SKM-1 (cell line): ENCODE measurements around the gene SLC16A7.
"Not testable (repeated sequence)": the region's sequence is repeated elsewhere in the genome, so short reads cannot be mapped to it uniquely, and the experiment has no call there.

Experiments used
- DNase-seq: peaks from one replicate; lab custom pipeline; 2025; ENCODE audit not compliant: unreplicated experiment; lab: John Stamatoyannopoulos, UW

SLC16A7 gene

GRCh38 chr12:59734371-59734770, 138.5 kb downstream of the SLC16A7 start:
- no peak for DNase-seq

GRCh38 chr12:59735231-59735630, 139.4 kb downstream of the SLC16A7 start:
- no peak for DNase-seq

DNA sequence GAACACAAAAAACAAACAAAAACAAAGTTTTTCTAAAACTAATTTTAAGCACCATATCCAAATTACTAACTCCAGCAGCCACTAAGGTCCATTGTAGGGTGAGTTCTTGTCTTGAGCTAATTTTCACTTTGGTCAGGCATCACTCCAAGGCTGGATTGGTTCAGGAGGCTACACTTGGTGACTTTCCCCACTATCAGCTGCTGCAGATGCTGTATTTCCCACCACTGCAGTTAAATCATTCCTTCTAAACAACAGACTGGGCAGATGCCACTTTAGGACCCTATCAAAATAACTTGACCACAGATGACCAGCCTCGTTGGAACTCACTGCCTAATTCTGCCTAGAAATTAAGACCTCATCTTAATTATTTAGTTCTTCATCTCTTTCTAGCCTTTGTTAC, 140.5 kb downstream of the SLC16A7 start:
- no peak for DNase-seq

DNA sequence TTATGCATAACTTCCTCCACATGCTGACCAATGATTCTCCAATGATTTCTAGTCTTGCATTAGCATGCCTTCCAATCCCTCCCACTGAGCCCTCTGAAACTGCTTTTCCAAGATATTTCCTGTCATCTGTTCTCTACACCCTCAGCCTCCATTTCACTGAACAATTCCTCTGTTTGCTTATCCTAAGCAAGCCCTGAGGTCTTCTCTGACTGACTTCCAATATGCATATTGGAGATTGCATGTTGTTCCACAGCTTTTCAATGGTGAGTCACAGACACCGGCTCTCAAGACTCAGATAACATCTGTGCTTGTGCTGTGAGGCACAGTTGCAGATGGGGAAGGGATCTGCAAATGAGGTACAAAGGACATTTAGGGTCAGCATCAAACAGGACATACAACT, 141.0 kb downstream of the SLC16A7 start:
- no peak for DNase-seq

GRCh38 chr12:59737725-59738463, 142.1 kb downstream of the SLC16A7 start:
- DNase-seq, result no peak

DNA sequence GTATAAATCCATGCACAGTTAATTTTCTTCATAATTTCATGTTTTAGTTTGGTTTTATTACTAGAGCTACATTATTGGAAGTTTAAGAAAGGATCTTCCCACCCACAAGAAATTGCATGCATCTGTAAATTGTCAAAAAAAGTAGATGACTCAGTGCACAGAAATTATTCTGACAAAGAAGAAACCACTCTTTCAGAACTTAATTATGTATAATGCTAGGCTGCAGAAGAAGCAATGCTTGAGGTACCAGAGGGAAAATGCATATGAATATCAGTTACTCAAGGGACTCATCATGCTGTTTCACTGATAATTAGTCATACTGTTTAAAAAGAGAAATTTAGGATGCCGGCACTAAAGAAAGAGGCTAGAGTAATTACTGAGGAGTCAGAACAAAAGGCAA, 147.0 kb downstream of the SLC16A7 start:
- no peak for DNase-seq

DNA sequence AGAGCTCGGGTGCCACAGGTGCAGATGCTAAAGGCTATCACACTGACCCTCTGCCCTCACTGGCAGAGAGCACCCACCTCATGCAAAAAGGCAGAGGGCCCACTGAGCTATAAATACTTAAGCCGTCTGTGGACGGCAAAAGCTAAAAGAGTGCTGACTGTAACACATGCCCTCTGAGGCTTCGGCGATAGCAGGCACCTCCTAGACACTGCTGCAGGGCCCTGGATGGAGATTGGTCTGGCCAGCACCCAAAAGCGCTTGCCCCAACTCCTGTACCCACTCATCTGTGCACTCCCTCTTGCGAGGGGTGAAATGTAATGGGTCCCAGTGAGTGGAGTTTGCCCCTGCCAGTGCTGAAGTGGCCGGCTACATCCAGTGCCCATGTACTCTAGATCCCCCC, 148.7 kb downstream of the SLC16A7 start:
- no peak for DNase-seq

GRCh38 chr12:59751091-59751490, 155.3 kb downstream of the SLC16A7 start:
- not testable (repeated sequence) for DNase-seq

GRCh38 chr12:59761542-59761941, 165.7 kb downstream of the SLC16A7 start:
- DNase-seq, result no peak

DNA sequence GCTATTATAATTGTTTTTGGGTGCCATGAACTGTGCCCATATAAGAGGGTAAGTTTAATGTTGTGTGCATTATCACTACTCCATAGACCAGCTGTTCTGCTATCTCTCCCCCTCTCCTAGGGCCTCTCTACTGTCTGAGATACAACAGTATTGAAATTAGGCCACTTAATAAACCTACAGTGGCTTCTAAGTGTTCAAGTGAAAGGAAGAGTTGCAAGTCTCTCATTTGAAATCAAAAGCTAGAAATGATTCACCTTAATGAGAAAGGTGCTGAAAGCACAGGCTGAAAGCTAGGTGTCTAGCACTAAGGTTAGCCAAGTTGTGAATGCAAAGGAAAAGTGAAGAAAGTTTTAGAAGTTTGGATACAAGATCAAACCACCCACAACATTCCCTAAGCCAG, 168.0 kb downstream of the SLC16A7 start:
- no peak for DNase-seq

GRCh38 chr12:59768031-59768430, 172.2 kb downstream of the SLC16A7 start:
- DNase-seq, result no peak

DNA sequence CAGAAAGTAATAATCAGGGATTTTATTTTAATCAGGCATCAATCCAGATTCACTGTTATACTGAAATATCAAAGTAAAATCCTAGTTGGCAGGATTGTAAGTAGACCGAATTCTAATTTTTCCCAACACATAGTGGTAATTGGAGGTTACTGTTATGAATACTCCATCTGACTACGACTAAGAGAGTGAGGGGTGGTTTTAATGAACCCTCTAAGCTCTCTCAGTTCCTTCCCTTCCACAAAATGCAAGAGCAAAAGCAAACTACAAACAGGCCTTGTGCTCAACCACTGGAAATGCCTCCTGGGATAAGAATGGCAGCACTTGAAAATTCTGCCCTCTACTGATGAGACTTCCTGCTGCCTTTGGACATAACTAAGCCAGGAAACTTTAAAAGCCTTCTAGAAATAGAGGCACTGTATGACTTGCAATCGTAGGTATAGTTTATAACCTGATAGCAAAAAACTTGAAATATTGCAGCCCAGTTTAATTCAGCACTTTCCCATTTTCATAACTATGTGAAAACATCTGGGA, 184.8 kb downstream of the SLC16A7 start:
- DNase-seq, result no peak

DNA sequence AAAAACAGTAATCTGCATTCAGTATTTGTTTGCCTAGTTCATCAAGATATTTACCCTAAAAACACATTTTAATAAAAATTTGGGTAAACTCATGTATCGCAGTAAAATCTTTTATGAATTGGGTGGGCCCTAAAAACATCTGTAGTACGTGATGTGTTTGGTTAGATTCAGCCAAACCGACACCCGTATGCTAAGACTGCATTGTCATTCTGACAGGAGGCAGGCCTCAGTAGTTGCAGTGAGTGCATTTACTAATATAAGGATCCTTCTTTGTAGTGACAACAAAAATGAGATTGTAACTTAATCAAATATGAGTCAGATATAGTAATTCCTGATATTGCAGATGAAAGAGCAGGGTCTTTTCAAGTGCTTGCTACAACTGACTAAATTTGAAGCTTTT, 191.8 kb downstream of the SLC16A7 start:
- DNase-seq, result no peak

DNA sequence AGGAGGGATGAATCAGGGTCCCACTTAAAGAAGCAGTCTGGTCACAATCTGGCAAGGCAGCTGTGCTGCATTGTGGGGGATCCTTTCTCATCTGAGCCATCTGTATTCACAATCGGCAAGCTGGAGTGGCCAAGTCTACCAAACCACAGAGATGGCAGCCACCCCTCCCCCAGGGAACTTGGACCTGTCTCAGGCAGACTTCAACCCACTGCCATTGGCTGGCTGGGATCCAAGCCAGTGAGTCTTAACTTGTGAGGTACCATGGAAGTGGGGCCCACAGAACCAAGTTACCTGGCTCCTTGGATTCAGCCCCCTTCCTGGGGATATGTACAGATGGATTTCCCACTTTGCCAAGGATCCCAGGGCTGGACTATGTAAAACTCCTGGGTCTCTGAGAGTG, 196.8 kb downstream of the SLC16A7 start:
- no peak for DNase-seq

- DNase-seq, result no peak
Observed at GRCh38 chr12:59803735-59804134, 207.9 kb downstream of the SLC16A7 start.

- DNase-seq, result peak; percentile 7
Observed at GRCh38 chr12:59808317-59808910, 212.6 kb downstream of the SLC16A7 start.

DNA sequence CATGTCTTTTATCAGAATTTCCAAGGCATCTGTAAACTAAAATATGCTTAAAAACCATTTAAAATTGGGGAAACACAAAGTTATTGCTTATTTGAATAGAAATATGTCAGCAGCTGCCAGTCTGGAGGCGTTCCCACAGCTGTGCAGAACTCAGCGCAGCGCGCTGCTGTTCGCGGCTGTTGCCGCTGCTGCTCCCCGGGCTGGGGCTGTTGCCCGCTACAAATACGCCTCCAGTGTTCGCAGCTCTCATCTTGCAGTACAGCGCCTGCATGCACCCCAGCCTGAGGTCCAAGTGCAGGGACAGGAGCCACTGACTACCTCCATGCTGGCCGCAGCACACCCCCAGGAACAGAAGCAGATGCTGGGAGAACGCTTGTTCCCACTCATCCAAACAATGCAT, 216.2 kb downstream of the SLC16A7 start:
- DNase-seq, result no peak

DNA sequence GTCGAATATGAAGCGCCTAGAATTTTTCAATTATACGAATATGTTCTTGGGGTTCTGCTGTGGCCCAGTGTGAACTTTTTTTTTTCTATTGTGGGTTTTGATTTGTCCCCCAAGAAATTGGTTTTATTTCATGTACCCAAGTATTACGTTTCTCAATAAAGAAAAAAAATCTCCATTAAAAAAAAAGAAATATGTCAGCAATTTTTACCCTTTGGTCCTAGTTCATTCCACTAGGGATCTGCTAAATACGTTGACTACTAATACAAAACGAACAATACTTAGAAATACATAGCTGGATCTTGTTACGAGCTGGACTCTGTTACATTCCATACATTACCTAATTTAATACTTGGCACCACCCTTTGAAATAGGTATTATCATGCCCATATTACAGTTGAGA, 216.9 kb downstream of the SLC16A7 start:
- DNase-seq, result no peak

DNA sequence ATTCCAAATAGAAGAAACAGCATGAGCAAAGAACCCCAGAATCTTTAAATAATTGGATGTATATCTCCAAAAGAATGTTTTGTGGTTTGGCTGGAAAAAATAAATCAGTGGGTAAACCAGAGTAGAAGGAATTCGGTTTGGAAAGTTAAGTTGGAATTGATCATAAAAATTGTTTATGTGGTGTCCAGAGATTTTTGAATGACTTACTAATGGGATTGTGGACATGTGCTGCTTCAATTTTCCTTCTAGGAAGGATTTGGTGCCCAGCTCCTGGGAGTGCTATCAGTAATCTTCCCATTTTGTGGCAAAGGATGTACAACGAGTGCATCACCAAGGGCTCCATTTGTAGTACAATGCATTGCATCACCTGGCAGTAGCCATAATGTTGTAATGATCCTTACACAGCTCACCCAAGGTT, 224.8 kb downstream of the SLC16A7 start:
- DNase-seq, result no peak

DNA sequence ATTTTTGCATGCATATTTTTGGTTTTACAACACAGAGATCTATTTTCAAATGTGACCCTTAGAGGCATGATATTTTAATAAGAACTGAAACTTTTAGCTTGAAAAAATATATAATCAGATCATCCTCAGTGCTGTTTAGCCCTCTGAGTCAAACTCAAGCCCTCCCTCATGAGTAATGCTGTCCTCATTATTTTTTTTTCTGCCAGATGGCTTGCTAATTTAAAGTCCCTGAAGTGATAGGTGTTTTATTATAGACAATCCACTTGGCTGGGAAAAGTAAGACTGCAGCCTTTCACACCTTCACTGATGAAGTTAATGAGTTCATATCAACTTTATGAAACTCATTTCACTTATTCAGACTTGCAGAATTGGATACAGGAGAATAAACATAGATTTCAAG, 227.7 kb downstream of the SLC16A7 start:
- no peak for DNase-seq

GRCh38 chr12:59827767-59828166, 231.9 kb downstream of the SLC16A7 start:
- DNase-seq, result no peak

DNA sequence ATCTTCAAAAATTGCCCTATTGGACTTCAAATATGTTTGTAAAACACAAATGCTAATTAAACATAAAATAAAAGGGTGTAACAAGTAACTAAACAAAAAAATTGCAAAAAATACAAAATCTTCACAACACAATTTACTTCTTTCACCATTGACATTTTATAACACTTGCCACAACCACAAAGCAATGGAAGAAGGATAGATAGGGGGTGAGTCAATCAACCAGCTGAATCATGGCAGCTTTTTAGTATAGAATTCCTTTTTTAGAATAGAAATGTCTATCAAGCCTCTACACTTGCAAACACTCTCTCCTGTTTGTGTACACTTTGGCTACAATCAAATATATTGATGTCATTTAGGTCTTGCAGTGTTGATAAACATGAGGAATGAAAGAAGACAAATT, 232.7 kb downstream of the SLC16A7 start:
- DNase-seq, result no peak

- DNase-seq, result no peak
Observed at GRCh38 chr12:59833408-59833807, 237.6 kb downstream of the SLC16A7 start.
